Measurements from ENCODE around the gene ZNF415.

Gene ZNF415

DNA sequence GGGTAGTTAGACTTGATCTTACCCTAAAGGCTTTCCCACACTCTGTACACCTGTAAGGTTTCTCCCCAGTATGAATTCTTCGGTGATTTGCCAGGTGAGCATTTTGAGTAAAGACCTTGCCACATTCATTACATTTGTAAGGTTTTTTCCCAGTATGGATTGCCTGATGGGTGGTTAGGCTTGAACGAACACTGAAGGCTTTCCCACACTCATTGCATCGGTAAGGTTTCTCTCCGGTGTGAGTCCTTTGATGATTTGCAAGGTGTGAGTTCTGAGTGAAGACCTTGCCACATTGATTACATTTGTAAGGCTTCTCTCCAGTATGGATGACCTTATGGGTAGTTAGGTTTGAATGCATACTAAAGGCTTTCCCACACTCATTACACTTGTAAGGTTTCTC is 64.5 kb downstream of the ZNF415 start:
- no peak overlapping the region for H3K4me3 ChIP-seq (ENCODE audit: low read depth, low read length)
- TF ChIP-seq, protein P1, sequence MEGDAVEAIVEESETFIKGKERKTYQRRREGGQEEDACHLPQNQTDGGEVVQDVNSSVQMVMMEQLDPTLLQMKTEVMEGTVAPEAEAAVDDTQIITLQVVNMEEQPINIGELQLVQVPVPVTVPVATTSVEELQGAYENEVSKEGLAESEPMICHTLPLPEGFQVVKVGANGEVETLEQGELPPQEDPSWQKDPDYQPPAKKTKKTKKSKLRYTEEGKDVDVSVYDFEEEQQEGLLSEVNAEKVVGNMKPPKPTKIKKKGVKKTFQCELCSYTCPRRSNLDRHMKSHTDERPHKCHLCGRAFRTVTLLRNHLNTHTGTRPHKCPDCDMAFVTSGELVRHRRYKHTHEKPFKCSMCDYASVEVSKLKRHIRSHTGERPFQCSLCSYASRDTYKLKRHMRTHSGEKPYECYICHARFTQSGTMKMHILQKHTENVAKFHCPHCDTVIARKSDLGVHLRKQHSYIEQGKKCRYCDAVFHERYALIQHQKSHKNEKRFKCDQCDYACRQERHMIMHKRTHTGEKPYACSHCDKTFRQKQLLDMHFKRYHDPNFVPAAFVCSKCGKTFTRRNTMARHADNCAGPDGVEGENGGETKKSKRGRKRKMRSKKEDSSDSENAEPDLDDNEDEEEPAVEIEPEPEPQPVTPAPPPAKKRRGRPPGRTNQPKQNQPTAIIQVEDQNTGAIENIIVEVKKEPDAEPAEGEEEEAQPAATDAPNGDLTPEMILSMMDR (IDR thresholded peaks at IDR 0.05; ENCODE audit: low read depth, low read length, missing control alignments) = no peak
- no peak for DNase-seq (ENCODE audit: low read depth)
- in situ Hi-C loops (cut with HindIII; ENCODE audit: low sequenced_read_pairs) = no loop called here

DNA sequence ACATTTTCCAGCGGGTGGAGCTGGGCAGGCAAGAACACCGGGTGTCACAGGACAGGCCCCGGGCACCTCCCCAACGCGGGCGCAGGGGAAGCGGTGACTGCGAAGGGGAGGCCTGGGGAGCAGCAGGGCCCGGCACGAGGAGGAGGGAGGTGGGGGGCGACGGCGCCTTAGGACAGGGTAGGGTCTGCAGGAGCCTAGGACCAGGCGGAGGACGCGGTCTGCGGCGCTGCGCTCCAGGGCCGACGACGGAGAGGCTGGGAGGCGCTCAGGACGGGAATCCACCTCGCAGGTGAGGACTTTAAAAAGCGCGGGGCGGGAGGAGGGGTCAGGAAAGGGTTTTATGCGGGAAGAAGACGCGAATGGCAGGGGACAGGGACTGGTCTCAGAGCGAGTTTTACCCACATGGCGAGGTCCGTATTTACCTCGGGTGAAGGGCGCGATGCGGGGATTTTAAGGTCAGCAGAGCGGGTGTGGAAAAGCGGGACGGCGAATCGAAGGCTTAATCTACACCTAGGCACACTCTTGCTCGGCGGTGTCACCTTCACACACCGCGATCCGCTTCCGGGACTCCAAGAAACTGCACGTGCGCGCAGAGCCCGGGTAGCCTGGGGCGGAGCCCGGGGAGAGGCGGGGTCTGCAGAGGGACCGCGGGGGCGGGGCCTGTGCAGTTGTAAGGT is 74.7 kb downstream of the ZNF415 start:
- in situ Hi-C loops (cut with HindIII; ENCODE audit: low sequenced_read_pairs) = no loop called here
- H3K4me3 ChIP-seq (ENCODE audit: low read depth, low read length) = peak overlapping the region; percentile 3
- DNase-seq (ENCODE audit: low read depth) = no peak
- TF ChIP-seq, protein P1 (IDR thresholded peaks at IDR 0.05; ENCODE audit: low read depth, low read length, missing control alignments) = no peak
